Mucosa of stomach (tissue), 1 donor: ENCODE results near the gene SIRT1.
A peak's percentile ranks its signal among the peaks of the same experiment; 100 is the strongest.
"Not testable (repeated sequence)": the region's sequence is repeated elsewhere in the genome, so short reads cannot be mapped to it uniquely, and the experiment has no call there.

Experiments
- H3K27me3 ChIP-seq: one replicate; pipeline ENCODE4 v1.7.0; 2013; ENCODE audit warnings: mild to moderate bottlenecking, low read length; ENCODE audit not compliant: control insufficient read depth, insufficient read depth
- H3K36me3 ChIP-seq: one replicate; pipeline ENCODE4 v1.7.0; 2013; ENCODE audit warnings: low read length; ENCODE audit not compliant: control insufficient read depth, insufficient read depth
- H3K4me1 ChIP-seq: one replicate; pipeline ENCODE4 v1.7.0; 2013; ENCODE audit warnings: mild to moderate bottlenecking, low read length; ENCODE audit not compliant: control insufficient read depth, insufficient read depth
- H3K4me3 ChIP-seq: one replicate; pipeline ENCODE4 v1.7.0; 2013; ENCODE audit warnings: low read length
- H3K9ac ChIP-seq: one replicate; pipeline ENCODE4 v1.7.0; 2013; ENCODE audit warnings: mild to moderate bottlenecking, low read length, moderate library complexity
- H3K9me3 ChIP-seq: one replicate; pipeline ENCODE4 v1.7.0; 2013; ENCODE audit warnings: mild to moderate bottlenecking, low read length, moderate library complexity; ENCODE audit not compliant: control insufficient read depth
- donor health status: Pancreatic carcinoma.

The SIRT1 gene

GRCh38 chr10:67884313-67884841 lies at the start of gene SIRT1:
Gene SIRT1, plus strand, starts transcription at chr10:67884656. Its CDS starts 66 bp downstream, at chr10:67884722.
- Histone ChIP-seq H3K4me1 (peaks cover 6% of the 10 kb centered on the region), H3K36me3 (no peaks in the 10 kb centered on the region), H3K9ac (peak within 1 kb of the TSS; percentile 88), H3K9me3 (no peaks in the 10 kb centered on the region), H3K4me3 (peak within 1 kb of the TSS; percentile 9), H3K27me3 (no peaks in the 10 kb centered on the region)

- H3K9me3 ChIP-seq, H3K9ac ChIP-seq, H3K4me1 ChIP-seq, H3K4me3 ChIP-seq, H3K36me3 ChIP-seq, H3K27me3 ChIP-seq: not testable (repeated sequence)
Measured at GRCh38 chr10:67835541-67836394, 48.7 kb upstream of the SIRT1 start.

GRCh38 chr10:67836488-67836887 lies 48.0 kb upstream of the SIRT1 start:
- no peaks in the 10 kb centered on the region for H3K9me3 ChIP-seq
- no peaks in the 10 kb centered on the region for H3K36me3 ChIP-seq
- H3K27me3 ChIP-seq, result no peaks in the 10 kb centered on the region
- no peaks in the 10 kb centered on the region for H3K4me1 ChIP-seq
- no peak overlapping the region for H3K4me3 ChIP-seq
- H3K9ac ChIP-seq, result no peak overlapping the region

GRCh38 chr10:67836972-67837371 lies 47.5 kb upstream of the SIRT1 start:
- no peaks in the 10 kb centered on the region for H3K27me3 ChIP-seq

GRCh38 chr10:67837541-67838314 lies 46.7 kb upstream of the SIRT1 start, which contains the start of gene DNAJC12:
Gene DNAJC12, minus strand, starts transcription at chr10:67838188. Its CDS starts 177 bp downstream, at chr10:67838011.
- no peaks in the 10 kb centered on the region for H3K9me3 ChIP-seq
- no peaks in the 10 kb centered on the region for H3K27me3 ChIP-seq
- no peaks in the 10 kb centered on the region for H3K4me1 ChIP-seq
- H3K4me3 ChIP-seq, result no peak within 1 kb of the TSS
- peak within 1 kb of the TSS; percentile 1 for H3K9ac ChIP-seq
- no peaks in the 10 kb centered on the region for H3K36me3 ChIP-seq

More at GRCh38 chr10:67836972-67837371, 47.5 kb upstream of the SIRT1 start:
- no peaks in the 10 kb centered on the region for H3K4me1 ChIP-seq
- H3K9ac ChIP-seq, result no peak overlapping the region
- H3K9me3 ChIP-seq, result no peaks in the 10 kb centered on the region
- no peak overlapping the region for H3K4me3 ChIP-seq
- no peaks in the 10 kb centered on the region for H3K36me3 ChIP-seq

GRCh38 chr10:67839511-67839910 lies 44.9 kb upstream of the SIRT1 start:
- not testable (repeated sequence) for H3K9ac ChIP-seq, H3K36me3 ChIP-seq, H3K4me1 ChIP-seq, H3K4me3 ChIP-seq, H3K27me3 ChIP-seq, H3K9me3 ChIP-seq

GRCh38 chr10:67839951-67840350 lies 44.5 kb upstream of the SIRT1 start:
- H3K9ac ChIP-seq, result no peak overlapping the region
- H3K27me3 ChIP-seq, result no peaks in the 10 kb centered on the region
- peaks cover 7% of the 10 kb centered on the region for H3K4me1 ChIP-seq
- H3K4me3 ChIP-seq, result no peak overlapping the region
- no peaks in the 10 kb centered on the region for H3K36me3 ChIP-seq
- no peaks in the 10 kb centered on the region for H3K9me3 ChIP-seq

- peaks cover 7% of the 10 kb centered on the region for H3K4me1 ChIP-seq
- H3K4me3 ChIP-seq, result no peak overlapping the region
- no peaks in the 10 kb centered on the region for H3K36me3 ChIP-seq
- H3K9me3 ChIP-seq, result no peaks in the 10 kb centered on the region
- H3K9ac ChIP-seq, result no peak overlapping the region
- H3K27me3 ChIP-seq, result no peaks in the 10 kb centered on the region
Measured at GRCh38 chr10:67841737-67842136, 42.7 kb upstream of the SIRT1 start.

GRCh38 chr10:67843284-67843683 lies 41.2 kb upstream of the SIRT1 start:
- Histone ChIP-seq H3K4me1 (peaks cover 7% of the 10 kb centered on the region), H3K4me3 (no peak overlapping the region), H3K9ac (no peak overlapping the region), H3K9me3 (no peaks in the 10 kb centered on the region), H3K27me3 (no peaks in the 10 kb centered on the region), H3K36me3 (no peaks in the 10 kb centered on the region)

- Histone ChIP-seq H3K4me1 (no peaks in the 10 kb centered on the region), H3K27me3 (no peaks in the 10 kb centered on the region), H3K9ac (peak overlapping the region; percentile 96), H3K9me3 (no peaks in the 10 kb centered on the region), H3K4me3 (peak overlapping the region; percentile 83), H3K36me3 (no peaks in the 10 kb centered on the region)
Measured at GRCh38 chr10:67849331-67850011, 35.0 kb upstream of the SIRT1 start.

GRCh38 chr10:67851186-67851585 lies 33.3 kb upstream of the SIRT1 start:
- Histone ChIP-seq H3K4me3 (no peak overlapping the region), H3K36me3 (no peaks in the 10 kb centered on the region), H3K9ac (no peak overlapping the region), H3K27me3 (no peaks in the 10 kb centered on the region), H3K9me3 (no peaks in the 10 kb centered on the region), H3K4me1 (no peaks in the 10 kb centered on the region)
